Prostate gland (tissue), 2 donors: ENCODE data around the gene PSMD14. TPM values are rescaled to one million over a fixed set of nuclear protein-coding genes. Genes with fewer than 3 reads are reported as not detected.

ENCODE experiments used
- DNase-seq: peaks from one replicate; pipeline ENCODE4 v3.0.0-alpha.2; 2019; ENCODE audit warnings: low spot score
- H3K27ac ChIP-seq, 2 donors: fragments of 200-600 bp; sonication (generic); 2 replicates each; pipeline ENCODE4 v1.5.1; 2017 to 2019
- H3K27me3 ChIP-seq: fragments of 200-600 bp; sonication (generic); replicated peaks from 2 replicates; pipeline ENCODE4 v1.5.1; 2019; ENCODE audit not compliant: insufficient read depth
- H3K36me3 ChIP-seq, 2 donors: fragments of 200-600 bp; sonication (generic); 1 replicate in 1 of 2; 2 replicates in 1 of 2; pipeline versions ENCODE4 v1.5.1 to v1.8.1; 2017 to 2019
- H3K4me1 ChIP-seq: fragments of 200-600 bp; sonication (generic); replicated peaks from 2 replicates; pipeline ENCODE4 v1.5.1; 2019
- H3K4me3 ChIP-seq, 2 donors: fragments of 200-600 bp; sonication (generic); 2 replicates each; pipeline ENCODE4 v1.5.1; 2017 to 2019
- H3K9me3 ChIP-seq: fragments of 200-600 bp; sonication (generic); 2 replicates; pipeline ENCODE4 v1.5.1; 2017
- CTCF ChIP-seq, 4 experiments: fragments of 200-600 bp in 2 of 4; fragments of 450-650 bp in 2 of 4; sonication (generic) in 2 of 4; IDR thresholded peaks; 1 replicate in 3 of 4; 2 replicates in 1 of 4; pipeline ENCODE4 v1.5.1; 2016 to 2019; ENCODE audit warnings: antibody characterized with exemption in 4 of 4, mild to moderate bottlenecking in 2 of 4, moderate library complexity in 2 of 4
- POLR2A ChIP-seq: fragments of 450-650 bp; IDR thresholded peaks from one replicate; pipeline ENCODE4 v1.6.1; 2016; ENCODE audit warnings: antibody characterized with exemption, mild to moderate bottlenecking
- POLR2AphosphoS5 ChIP-seq: sonication (generic); formaldehyde crosslinking; IDR thresholded peaks from one replicate; pipeline ENCODE4 v1.6.1; 2017; ENCODE audit warnings: antibody characterized with exemption
- WGBS: methylation state at CpG from one replicate; pipeline ENCODE4 v1.1.5; 2018; 5-methylcytosine and 5-hydroxymethylcytosine counted together
- intact Hi-C: fragments of 100-400 bp; cut with DNase I; formaldehyde crosslinking; loops from one replicate; pipeline ENCODE4 v1.14.2; 2022
- total RNA-seq, 2 donors: library from RNA; depleted of rRNA; stranded (reverse); fragments of >200 nt; gene quantifications; one replicate each; pipeline ENCODE4 v1.1.0, GENCODE V29; 2016

Gene PSMD14
- total RNA-seq, 2 donors from 2014 or later: 25.1 to 43.1 TPM

GRCh38 chr2:161373942-161374341 lies 65.7 kb downstream of the PSMD14 start:
- no peak overlapping the region for H3K27ac ChIP-seq
- no peaks in the 10 kb centered on the region for H3K36me3 ChIP-seq
- no peaks in the 10 kb centered on the region for H3K9me3 ChIP-seq
- intact Hi-C loops: no loop called here
- DNase-seq: no peak
- H3K4me1 ChIP-seq: no peaks in the 10 kb centered on the region
- H3K27me3 ChIP-seq: no peaks in the 10 kb centered on the region
- TF ChIP-seq POLR2AphosphoS5 (no peak), POLR2A (no peak), CTCF (IDR thresholded peaks at IDR 0.05) (no peak)
- no peak overlapping the region for H3K4me3 ChIP-seq

GRCh38 chr2:161374446-161374845 lies 66.2 kb downstream of the PSMD14 start:
- Histone ChIP-seq H3K9me3 (no peaks in the 10 kb centered on the region), H3K27ac (no peak overlapping the region), H3K4me1 (no peaks in the 10 kb centered on the region), H3K27me3 (no peaks in the 10 kb centered on the region), H3K36me3 (no peaks in the 10 kb centered on the region), H3K4me3 (no peak overlapping the region)
- TF ChIP-seq CTCF (IDR thresholded peaks at IDR 0.05) (no peak), POLR2AphosphoS5 (no peak), POLR2A (no peak)
- intact Hi-C loops: no loop called here
- WGBS: 100% methylated on average over 1 of the region's 1 CpG
- no peak for DNase-seq

- Histone ChIP-seq H3K4me1 (no peaks in the 10 kb centered on the region), H3K9me3 (no peaks in the 10 kb centered on the region), H3K27me3 (no peaks in the 10 kb centered on the region), H3K36me3 (no peaks in the 10 kb centered on the region), H3K27ac (no peak overlapping the region), H3K4me3 (no peak overlapping the region)
- WGBS: 100% methylated on average over 2 of the region's 2 CpGs
- no peak for TF ChIP-seq CTCF (IDR thresholded peaks at IDR 0.05)
- TF ChIP-seq POLR2AphosphoS5: no peak
- no peak for TF ChIP-seq POLR2A
- DNase-seq: no peak
- intact Hi-C loops: no loop called here
Measured at GRCh38 chr2:161379740-161380139, 71.5 kb downstream of the PSMD14 start.

- TF ChIP-seq POLR2A (no peak), POLR2AphosphoS5 (no peak), CTCF (IDR thresholded peaks at IDR 0.05) (no peak)
Measured at GRCh38 chr2:161381546-161381945, 73.3 kb downstream of the PSMD14 start.

GRCh38 chr2:161382747-161383146 lies 74.5 kb downstream of the PSMD14 start:
- TF ChIP-seq POLR2A (no peak), CTCF (IDR thresholded peaks at IDR 0.05) (no peak), POLR2AphosphoS5 (no peak)
- DNase-seq: no peak
- Histone ChIP-seq H3K9me3 (no peaks in the 10 kb centered on the region), H3K4me1 (no peaks in the 10 kb centered on the region), H3K36me3 (no peaks in the 10 kb centered on the region), H3K4me3 (no peak overlapping the region), H3K27me3 (no peaks in the 10 kb centered on the region), H3K27ac (no peak overlapping the region)
- intact Hi-C loops: no loop called here
- WGBS: 98% methylated on average over 4 of the region's 4 CpGs

More at GRCh38 chr2:161381546-161381945, 73.3 kb downstream of the PSMD14 start:
- no peak for DNase-seq
- H3K27me3 ChIP-seq: no peaks in the 10 kb centered on the region
- no peaks in the 10 kb centered on the region for H3K4me1 ChIP-seq
- H3K9me3 ChIP-seq: no peaks in the 10 kb centered on the region
- no peak overlapping the region for H3K27ac ChIP-seq
- intact Hi-C loops: no loop called here
- H3K4me3 ChIP-seq: no peak overlapping the region
- WGBS: 92% methylated on average over 3 of the region's 3 CpGs
- H3K36me3 ChIP-seq: no peaks in the 10 kb centered on the region
